Skin of body (tissue), 2 donors: ENCODE data around the gene NCAM2. TPM values are rescaled to one million over a fixed set of nuclear protein-coding genes. Genes with fewer than 3 reads are reported as not detected.

Experiments
- DNase-seq: peaks from one replicate; lab custom pipeline; 2025; lab: John Stamatoyannopoulos, UW
- total RNA-seq: library from RNA; depleted of rRNA; stranded (reverse); fragments of >200 nt; gene quantifications from one replicate; pipeline ENCODE4 v1.2.3, GENCODE V29; 2014

NCAM2 gene
- total RNA-seq, 1 donor from 2014 or later, result 7.1 TPM

- DNase-seq, result no peak
These were observed 176.5 kb downstream of the NCAM2 start for GRCh38 chr21:21174676-21175075.

- no peak for DNase-seq
These were observed 177.7 kb downstream of the NCAM2 start for GRCh38 chr21:21175798-21176334.

GRCh38 chr21:21177353-21177986 lies 179.3 kb downstream of the NCAM2 start:
- no peak for DNase-seq

GRCh38 chr21:21179619-21180298 lies 181.6 kb downstream of the NCAM2 start:
- no peak for DNase-seq

- no peak for DNase-seq
These were observed 184.3 kb downstream of the NCAM2 start for GRCh38 chr21:21182401-21183010.

- DNase-seq, result no peak
These were observed 184.9 kb downstream of the NCAM2 start for GRCh38 chr21:21183092-21183491.

- no peak for DNase-seq
These were observed 186.7 kb downstream of the NCAM2 start for GRCh38 chr21:21184771-21185528.

- DNase-seq, result no peak
These were observed 189.4 kb downstream of the NCAM2 start for GRCh38 chr21:21187579-21187978.

GRCh38 chr21:21188513-21189195 lies 190.4 kb downstream of the NCAM2 start:
- DNase-seq, result no peak

GRCh38 chr21:21195417-21195943 lies 197.3 kb downstream of the NCAM2 start:
- no peak for DNase-seq

GRCh38 chr21:21196087-21196486 lies 197.9 kb downstream of the NCAM2 start:
- DNase-seq, result no peak

GRCh38 chr21:21196848-21197247 lies 198.6 kb downstream of the NCAM2 start:
- DNase-seq, result no peak

- no peak for DNase-seq
These were observed 201.3 kb downstream of the NCAM2 start for GRCh38 chr21:21199342-21200102.

- peak; percentile 5 for DNase-seq
These were observed 202.1 kb downstream of the NCAM2 start for GRCh38 chr21:21200103-21200938.

- no peak for DNase-seq
These were observed 202.9 kb downstream of the NCAM2 start for GRCh38 chr21:21200939-21201615.

- DNase-seq, result no peak
These were observed 205.7 kb downstream of the NCAM2 start for GRCh38 chr21:21203822-21204339.

GRCh38 chr21:21204366-21204996 lies 206.3 kb downstream of the NCAM2 start:
- no peak for DNase-seq

GRCh38 chr21:21205604-21206003 lies 207.4 kb downstream of the NCAM2 start:
- DNase-seq, result no peak
